ENCODE measurements around the gene PARL.

The PARL gene

DNA sequence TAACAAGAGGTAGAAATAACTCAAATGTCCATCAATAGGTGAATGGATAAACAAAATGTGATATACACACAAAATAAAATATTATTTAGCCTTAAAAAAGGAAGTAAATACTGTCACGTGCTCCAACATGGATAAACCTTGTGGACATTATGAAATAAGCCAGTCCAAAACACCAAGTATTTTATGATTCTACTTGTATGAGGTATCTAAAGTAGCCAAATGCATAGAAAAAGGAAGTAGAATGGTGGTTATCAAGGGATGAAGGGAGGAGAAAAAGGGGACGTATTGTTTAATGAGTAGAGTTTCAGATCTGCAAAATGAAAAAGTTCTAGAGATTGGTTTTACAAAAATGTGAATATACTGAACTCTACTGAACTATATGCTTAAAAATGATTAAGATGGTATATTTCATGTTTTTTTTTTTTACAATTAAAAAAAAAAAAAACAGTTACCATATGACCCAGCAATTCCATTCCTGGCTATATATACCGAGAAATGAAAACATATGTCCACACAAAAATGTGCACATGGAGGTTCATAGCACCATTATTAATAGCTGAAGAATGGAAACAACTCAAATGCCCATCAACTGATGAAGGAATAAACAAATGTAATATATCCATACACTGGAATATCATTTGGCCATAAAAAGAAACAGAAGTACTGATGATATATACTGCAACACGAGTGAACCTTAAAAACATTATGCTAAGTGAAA is 30.2 kb downstream of the PARL start:
- no peak for DNase-seq (ENCODE audit: low read depth in 2 of 2)

DNA sequence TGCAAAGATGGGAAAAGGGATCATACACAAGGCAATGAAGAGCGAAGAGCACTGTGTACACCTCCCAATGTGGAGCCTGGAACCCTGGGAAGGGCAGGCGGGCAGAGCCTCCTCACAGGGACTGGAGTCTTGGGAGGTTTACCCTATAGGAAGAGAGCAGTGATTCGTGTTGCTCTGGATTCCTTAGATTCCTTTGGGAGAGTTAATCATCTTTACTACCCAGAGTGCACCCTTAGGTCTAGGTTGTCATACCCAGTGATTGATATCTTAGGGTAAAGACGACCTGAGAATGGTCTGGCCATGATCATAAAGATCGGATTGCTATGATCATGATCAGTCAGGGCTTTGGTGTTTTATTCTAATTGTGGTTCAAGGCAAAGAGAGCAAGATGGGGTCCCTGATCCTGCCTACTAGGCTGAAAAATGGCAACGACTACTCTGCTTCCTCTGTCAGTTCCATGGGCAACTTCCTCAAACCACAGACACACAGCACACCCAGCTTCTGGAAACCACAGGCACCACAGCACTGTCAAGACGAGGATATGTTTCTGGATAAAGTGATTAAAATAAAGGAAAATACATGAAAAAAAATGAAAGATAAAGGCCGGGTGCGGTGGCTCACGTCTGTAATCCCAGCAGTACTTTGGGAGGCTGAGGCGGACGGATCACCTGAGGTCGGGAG is 38.9 kb downstream of the PARL start:
- DNase-seq (ENCODE audit: low read depth in 2 of 2), result no peak

DNA sequence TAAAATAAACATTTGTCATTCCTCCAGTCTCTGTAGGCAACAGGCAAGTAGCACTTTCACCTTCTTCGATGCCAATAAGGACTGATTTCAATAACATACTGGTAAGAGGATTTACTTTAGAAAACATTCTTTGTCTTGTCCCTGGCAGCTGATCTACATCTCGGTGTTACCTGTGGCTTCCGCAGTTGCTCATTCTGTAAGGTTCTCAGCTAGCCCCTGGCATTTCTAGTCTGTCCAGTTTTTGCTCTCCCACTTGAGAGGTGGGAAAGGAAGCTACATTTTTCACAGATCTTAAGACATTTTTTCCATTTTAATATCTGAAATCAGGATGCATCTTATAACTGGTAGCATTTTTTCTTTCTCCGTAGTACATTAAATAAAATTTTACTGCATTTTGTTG is 39.6 kb downstream of the PARL start:
- DNase-seq (ENCODE audit: low read depth in 2 of 2), result no peak

DNA sequence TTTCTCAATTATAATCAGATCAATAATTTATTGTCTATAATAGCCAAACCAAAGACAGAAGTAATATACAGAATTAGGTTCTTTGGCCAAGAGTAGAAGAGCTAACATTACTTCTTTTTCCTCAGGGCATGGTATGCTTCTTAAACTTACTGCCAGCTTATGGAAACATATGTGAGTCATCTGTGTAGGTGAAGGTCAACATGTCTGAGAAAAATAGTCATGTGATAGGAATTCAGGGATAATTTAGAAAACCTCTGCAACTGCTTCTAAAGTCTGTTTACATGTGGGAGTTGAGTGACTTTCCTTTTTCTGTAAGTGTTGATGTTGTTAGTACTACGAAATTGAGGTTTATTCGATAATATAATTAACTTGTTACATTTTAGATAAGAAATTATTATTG is 40.1 kb downstream of the PARL start:
- peak in 1 of 2 experiments; percentile 40 for DNase-seq (ENCODE audit: low read depth in 2 of 2)

DNA sequence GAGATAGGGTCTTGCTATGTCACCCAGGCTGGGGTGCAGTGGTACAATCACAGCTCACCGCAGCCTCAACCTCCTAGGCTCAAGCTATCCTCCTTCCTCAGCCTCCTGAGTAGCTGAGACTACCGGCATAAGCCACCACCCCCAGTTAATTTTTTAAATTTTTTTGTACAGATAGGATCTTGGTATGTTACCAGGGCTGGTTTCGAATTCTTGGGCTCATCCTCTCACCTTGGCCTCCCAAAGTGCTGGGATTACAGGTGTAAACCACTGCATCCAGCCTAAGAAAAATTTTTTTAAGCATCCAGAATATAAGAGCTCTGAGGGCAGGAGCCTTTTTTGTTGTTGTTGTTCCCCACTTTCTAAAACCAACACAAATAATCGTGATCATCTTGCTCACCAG is 44.9 kb downstream of the PARL start:
- no peak for DNase-seq (ENCODE audit: low read depth in 2 of 2)

DNA sequence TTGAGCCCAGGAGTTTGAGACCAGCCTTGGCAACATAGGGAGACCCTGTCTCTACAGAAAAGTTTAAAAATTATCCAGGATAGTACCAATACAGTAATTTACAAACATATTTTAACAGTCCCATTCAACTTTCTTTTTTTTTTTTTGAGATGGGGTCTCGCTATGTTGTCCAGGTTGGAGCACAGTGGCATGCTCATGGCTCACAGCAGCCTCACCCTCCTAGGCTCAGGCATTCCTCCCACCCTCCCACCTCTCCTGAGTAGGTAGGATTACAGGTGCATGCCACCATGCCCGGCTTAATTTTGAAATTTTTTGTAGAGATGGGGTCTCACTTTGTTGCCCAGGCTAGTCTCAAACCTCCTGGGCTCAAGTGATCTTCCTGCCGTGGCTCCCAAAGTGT is 46.8 kb downstream of the PARL start:
- no peak for DNase-seq (ENCODE audit: low read depth in 2 of 2)

DNA sequence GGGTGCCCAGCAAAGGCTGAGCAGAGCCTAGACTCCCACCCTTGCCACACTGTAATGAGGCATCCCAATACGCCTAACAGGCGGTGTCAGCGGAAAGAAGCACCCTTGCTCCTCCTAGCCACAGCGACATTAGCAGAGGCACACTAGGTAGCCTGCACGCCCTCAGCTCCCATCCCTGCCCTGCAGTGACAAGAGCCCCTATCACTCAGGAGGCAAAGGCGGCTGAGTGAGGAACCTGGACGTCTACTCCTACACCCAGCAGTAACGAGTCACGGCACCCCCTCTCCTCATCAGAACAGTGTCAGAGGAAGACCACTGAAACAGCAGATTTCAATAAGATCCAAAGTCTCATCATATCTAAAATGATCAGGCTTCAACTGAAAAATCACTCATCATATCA is 47.3 kb downstream of the PARL start:
- DNase-seq (ENCODE audit: low read depth in 2 of 2), result no peak

DNA sequence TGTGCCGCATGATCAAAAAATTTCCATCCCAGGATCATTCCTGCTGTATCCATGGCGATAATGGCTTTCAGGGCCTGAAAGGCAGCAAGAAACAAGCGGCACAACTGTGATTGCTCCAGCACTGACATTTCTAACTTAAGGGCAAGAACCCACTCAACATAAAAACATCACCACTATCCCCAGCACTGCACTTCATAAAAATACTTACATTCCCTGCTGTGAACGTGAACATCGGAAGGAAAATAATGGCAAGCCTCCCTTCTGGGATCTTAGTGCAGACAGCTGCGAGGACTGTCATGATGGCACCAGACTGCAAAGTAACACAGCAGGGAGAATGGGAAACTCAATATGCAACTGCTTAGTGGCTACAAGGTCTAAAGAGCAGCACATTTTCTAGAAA is 51.2 kb downstream of the PARL start:
- no peak for DNase-seq (ENCODE audit: low read depth in 2 of 2)

DNA sequence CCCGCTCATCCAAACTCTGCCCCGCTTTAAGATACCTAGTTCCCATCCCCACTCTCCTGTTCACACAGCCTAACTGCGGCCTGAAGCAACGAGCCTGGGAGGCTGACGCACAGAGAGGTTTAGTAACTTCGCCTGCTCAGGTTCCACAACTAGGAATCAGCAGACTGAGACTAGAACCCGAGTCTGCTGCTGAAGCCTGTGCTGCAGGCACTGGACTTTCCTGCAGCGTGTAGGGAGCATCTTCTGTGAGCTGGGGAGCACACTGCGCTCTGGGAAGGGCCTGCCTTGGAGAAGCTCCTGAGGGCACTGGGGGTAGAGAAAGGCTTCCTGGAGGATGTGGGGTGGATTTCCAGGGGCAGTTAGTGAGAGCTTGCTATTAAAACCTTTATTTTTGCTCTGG is 54.5 kb downstream of the PARL start:
- DNase-seq (ENCODE audit: low read depth in 2 of 2), result no peak

DNA sequence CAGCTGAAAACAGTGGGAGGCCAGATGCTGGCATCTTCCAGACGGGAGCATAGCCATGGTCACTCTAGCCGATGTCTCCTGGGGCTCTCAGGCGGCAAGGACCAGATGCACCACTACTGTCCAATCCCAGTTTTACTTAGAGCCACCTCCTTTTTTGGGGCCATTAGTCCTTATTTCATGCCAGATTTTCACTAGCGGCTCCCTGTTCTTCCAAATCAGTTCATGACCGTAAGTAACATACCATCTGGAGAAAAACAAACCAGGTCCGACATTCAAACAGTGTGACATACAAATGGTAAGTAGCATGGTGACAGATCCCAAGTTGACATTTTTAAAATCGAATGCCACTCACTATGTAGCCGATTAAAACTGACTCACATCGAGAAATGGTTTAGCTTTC is 55.2 kb downstream of the PARL start:
- no peak for DNase-seq (ENCODE audit: low read depth in 2 of 2)

DNA sequence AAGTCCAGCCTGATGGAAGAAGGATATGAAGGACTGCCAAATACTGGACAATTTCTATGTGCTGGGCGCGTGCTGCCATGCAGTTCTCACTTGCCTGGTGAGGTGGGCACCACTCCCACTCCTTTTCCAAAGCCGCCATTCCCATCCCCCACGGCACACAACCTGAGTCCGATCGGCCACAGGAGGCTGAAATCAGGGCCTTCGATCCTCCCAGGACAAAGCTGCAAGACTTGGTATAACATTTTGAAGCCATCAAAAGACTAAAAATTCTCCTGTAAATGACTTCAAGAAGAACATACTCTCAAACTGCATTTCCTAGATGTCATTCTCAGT is 56.2 kb downstream of the PARL start:
- no peak for DNase-seq (ENCODE audit: low read depth in 2 of 2)

DNA sequence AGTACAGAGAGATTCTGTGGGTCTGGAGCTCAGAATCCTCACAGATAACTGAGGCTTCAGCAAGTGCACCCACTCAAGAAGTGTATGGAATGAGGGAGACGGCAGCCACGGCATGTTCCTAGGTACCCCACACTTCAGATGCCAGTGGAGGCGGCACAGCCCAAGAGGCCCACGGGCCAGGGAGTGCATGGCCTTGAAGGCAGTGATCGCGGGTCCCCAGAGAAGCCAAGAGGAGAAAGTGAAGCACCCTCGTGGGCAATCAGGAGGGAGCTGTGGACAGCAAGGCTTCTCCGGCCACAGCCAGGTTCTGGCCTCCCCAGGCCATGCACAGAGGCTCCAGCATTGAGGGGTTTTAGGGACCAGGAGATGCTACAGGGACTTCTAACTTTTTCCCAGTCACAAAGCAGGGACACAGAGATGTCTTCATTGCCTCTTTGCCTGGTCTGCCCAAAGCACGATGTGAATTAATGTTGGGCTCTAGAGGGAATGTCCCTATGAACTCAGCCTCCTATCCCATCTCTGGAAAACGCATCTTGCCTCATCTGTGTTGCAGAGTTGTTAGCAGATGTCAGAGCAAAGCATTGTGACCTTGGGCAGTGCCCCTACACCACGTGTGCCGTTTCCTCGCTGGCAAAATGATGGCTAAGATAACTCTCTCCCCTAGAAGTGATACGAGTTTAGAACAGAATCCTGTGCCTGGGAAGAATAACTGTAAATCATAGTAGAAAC is 56.7 kb downstream of the PARL start:
- no peak for DNase-seq (ENCODE audit: low read depth in 2 of 2)

DNA sequence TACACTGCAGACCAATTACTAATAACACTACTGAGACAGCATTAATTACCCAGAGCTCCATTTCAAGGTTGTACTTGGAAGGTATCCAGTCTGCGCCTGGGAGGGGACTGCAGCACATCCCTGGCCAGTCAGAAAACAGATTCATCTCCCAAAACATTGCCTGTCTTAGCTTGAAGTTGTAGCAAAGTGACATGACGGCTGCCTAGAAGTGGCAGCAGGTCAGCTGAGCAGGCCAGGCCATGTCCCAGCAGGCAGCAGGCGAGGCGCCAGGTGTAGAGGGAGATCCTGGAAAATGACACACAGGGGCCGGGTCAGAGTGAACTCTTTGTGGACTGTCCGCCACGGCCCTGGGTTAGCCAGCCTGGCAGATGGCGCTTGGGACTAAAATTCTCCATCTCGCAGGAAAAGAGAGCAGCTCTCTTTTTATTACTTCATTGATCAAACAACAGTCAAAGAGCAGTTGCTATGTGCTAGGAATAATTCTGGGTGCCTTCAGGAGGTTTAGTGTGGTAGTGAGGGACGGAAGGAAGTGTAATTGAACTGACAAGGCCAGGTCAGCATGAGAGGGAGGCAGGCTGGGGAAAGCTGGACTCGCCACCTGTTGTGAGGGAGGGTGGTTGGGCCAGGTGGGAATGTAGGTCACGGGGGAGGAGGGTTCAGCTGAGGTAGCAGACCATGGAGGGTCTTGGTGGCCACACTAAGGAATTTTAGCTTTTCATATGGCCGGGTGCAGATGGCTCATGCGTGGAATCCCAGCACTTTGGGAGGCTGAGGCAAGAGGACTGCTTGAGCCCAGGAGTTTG is 58.0 kb downstream of the PARL start:
- DNase-seq (ENCODE audit: low read depth in 2 of 2), result no peak

DNA sequence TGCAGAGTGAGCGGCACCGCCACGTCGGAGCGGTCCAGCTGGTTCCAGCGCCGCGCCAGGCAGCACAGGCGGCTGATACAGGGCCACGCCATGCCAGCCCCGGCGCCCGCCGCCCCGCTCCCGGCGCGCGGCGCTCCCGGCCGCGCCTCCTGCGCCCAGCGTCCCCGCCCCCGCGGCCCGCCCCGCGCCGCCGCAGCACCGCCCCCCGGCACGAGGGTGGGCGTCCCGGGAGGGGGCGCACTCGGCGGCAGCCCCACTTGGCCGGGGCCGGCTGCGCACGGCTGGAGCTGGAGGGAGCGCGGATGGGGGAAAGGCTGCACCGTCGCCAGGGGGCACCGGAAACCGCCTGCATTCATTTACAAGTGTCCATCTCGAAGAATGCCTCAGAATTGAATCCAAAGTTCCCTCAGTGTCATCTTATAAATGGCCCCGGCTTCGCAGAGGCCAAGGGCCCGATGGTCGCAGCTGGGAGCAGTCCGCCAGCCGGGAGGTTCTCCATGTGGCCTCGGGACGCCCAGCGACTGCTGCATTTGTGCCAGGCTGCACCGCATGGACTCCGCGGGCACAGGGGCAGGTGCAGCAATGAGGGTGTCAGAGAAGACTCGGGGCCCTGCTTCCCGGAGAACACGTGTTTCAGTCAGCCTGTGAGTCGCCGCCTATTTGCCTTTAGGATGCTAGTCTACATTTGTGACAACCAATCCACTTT is 59.1 kb downstream of the PARL start, which contains the start of gene MAP6D1:
MAP6D1 (minus strand) TSS at position 122 of the 706 bp plus-strand sequence; CDS start at position 92, 30 bp downstream.
- DNase-seq (ENCODE audit: low read depth in 2 of 2), result peak; percentile 12 to 20

DNA sequence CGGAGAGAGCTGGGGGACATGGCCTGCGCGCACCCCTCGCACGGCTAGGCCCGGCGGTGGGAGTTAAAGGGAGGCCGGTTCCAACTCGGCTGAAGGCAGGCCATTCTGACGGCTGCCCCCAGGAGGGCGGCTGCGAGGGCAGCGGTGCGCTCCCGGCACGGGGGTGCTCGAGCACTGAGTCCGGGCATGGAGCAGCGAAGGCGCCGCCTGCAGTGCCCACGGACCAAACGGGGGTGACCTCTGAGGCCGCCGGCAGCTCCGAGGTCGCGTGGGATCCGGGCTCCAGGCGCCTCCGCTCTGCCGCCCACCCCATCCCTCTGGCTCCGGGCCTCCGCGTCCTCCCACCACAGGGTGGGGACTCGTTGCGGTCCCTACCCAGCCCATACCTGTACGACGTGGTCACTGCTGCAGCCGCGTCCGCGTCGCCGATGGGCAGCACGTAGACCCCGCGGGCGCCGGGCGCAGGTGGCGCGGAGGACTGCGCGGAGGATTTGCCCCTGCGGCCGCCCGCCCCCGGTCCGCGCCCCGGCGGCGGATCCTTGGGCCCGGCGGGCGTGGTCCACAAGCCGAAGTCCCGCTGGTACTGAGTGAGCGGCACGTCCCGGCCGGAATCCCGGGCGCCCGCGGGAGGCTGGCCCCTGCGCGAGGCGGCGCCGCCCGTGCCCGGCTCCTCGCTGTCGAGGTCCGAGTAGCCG is 59.8 kb downstream of the PARL start:
- no peak for DNase-seq (ENCODE audit: low read depth in 2 of 2)

DNA sequence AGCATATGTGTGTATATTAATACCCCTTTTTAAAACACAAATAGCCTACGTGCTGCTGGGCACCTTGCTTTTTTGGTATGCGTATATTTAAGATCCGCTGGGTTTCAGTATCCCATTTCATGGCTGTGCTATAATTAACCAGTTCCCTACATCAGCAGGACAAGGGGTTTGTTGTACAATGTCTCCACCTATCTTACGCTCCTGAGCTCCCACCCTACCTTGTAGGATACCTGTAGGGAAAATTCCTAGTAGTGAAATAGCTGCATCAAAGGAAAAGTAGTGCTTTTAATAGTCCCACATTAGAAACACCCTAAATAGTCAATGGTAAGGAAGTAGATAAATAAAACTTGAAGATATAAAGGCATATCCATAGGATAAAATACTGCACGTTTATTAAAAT is 60.7 kb downstream of the PARL start:
- no peak for DNase-seq (ENCODE audit: low read depth in 2 of 2)

DNA sequence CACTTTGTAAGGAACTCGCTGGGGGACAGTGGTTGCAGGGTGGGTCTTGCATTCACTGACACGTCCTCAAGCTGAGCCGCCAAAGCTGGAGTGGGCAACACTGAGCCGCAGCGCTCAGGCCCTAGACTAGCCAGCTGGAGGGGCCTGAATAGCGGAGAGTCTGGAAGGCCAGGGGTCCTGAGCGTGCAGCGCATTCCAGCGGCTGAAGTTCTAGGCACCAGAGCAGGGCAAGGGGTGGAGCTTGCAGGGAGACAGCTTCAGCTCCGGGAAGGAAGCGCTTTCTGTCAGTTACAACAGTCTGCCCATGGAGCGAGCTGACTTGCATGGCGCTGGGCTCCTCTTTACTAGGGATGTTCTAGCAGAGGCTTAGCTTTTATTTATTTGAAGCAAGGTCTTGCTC is 62.0 kb downstream of the PARL start:
- DNase-seq (ENCODE audit: low read depth in 2 of 2), result no peak

DNA sequence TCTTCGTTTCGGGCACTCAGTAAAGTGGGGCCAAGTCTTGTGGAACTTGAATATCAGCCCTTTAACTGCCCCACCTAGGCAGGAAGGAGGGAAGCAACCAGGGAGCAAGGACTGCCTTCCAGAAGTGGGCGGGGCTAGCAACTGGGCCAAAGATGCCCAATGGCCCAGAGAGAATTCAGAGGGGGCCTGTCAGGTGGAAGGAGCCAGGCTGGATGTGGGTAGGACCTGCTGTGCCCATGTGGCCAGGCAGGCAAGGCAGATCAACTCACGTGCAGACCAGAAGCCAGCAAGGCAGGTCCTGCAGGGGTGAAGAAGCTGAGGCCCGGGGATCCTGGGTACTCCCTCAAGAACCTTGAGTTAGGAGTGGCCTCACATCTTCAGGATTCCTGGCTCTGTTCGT is 64.8 kb downstream of the PARL start:
- DNase-seq (ENCODE audit: low read depth in 2 of 2), result no peak

DNA sequence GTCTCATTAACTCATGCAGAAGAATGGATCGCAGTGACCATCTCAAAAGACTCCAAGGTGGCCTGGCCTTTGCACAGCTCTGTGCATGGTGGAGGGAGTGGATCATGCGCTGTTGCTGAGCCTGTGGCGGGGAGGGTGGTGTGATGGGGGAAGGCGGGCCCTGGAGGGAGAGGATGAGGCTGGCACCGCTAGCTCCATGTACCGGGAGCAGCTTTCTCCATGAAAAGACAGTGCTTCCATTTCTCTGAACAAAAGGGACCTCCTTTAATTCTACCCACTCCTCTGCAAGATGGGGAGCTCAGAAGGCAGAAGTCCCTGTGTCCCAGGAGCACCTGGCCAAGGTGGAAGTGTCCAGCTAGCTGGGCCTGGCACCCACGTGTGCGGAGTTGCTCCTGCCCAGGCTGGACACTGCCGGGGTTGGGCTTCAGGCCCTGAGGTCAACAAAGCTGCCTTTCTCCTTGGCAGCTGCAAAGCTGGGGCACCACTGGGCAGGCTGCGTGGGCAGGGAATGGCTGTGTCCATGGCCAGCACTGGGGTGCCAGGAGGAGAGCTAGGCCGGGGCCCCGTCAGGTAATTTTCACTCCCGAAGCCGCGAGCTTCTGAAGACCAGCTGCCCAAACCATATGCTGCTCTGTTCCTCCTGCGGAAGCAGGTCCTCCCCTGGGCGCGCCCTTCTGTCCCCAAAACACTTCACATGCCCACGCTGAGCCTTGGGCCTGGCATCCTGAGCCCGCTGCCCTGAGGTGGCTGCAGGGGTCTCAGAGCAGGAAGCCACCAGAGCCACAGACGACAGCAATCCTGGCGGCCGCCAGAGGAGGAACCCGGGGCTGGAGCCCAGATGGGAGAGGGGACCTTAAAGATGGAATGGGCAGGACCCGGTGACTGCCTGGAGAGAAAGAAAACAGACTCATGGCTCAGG is 65.7 kb downstream of the PARL start:
- no peak for DNase-seq (ENCODE audit: low read depth in 2 of 2)
